K562 (cell line): ENCODE results near the gene CPLX1. TPM values are rescaled to one million over a fixed set of nuclear protein-coding genes. Genes with fewer than 3 reads are reported as not detected.

Experiments used
- HDAC1 ChIP-seq, 2 experiments: fragments of 450-650 bp; IDR thresholded peaks; 2 replicates each; pipeline ENCODE4 v1.6.1; 2016 to 2017; ENCODE audit warnings: inconsistent platforms in 1 of 2, mild to moderate bottlenecking in 1 of 2, moderate library complexity in 1 of 2
- HNRNPUL1 ChIP-seq: fragments of 200-400 bp; formaldehyde crosslinking; IDR thresholded peaks from 2 replicates; pipeline ENCODE4 v1.6.1; 2017; ENCODE audit warnings: low read length
- MXI1 ChIP-seq: IDR thresholded peaks from 2 replicates; pipeline ENCODE4 v1.6.1; 2011; ENCODE audit warnings: low read depth, mild to moderate bottlenecking, improper control_type of control experiment, low read length
- NCOR1 ChIP-seq: fragments of 450-650 bp; IDR thresholded peaks from 2 replicates; pipeline ENCODE4 v1.6.1; 2016; ENCODE audit warnings: mild to moderate bottlenecking, moderate library complexity
- PURB ChIP-seq: sonication (generic); formaldehyde crosslinking; IDR thresholded peaks from 2 replicates; pipeline ENCODE4 v1.9.0; 2021; ENCODE audit warnings: low read depth, mild to moderate bottlenecking, missing genetic modification reagents
- ZBTB11 ChIP-seq, 3 experiments: fragments of 200-800 bp in 1 of 3; fragments of 250-450 bp in 1 of 3; fragments of 450-650 bp in 1 of 3; sonication (Bioruptor Pico) in 1 of 3; sonication (Bioruptor generic) in 1 of 3; formaldehyde crosslinking in 1 of 3; IDR thresholded peaks; 2 replicates each; pipeline versions ENCODE4 v1.6.1 to v1.8.0; 2016 to 2022; ENCODE audit warnings: mild to moderate bottlenecking in 2 of 3, missing genetic modification characterization in 2 of 3, missing compliant biosample characterization in 1 of 3, moderate library complexity in 1 of 3
- ZBTB40 ChIP-seq, 2 experiments: fragments of 450-650 bp in 1 of 2; sonication (generic) in 1 of 2; formaldehyde crosslinking in 1 of 2; IDR thresholded peaks; 2 replicates each; pipeline versions ENCODE4 v1.7.1 to v1.9.0; 2016 to 2022; ENCODE audit warnings: inconsistent platforms in 1 of 2, mild to moderate bottlenecking in 1 of 2, missing genetic modification reagents in 1 of 2
- polyA plus RNA-seq, 8 experiments: library from polyadenylated mRNA; depleted of rRNA in 4 of 8; stranded (reverse) in 5 of 8; unstranded in 3 of 8; fragments of >200 nt; fragmentation: Nextera tagmentation in 2 of 8; fragmentation: Illumina TruSeq in 1 of 8; extraction: Ambion mirVana in 2 of 8; extraction: Trizol in 1 of 8; gene quantifications; 2 replicates each; pipeline versions ENCODE4 v1.2.1 to v1.2.3, GENCODE V29; 2011 to 2014; ENCODE audit warnings: inconsistent platforms in 1 of 8, missing spikeins in 1 of 8
- total RNA-seq, 7 experiments: library from RNA; depleted of rRNA in 6 of 7; stranded (reverse); fragments of >200 nt in 6 of 7; fragmentation: Illumina TruSeq in 2 of 7; extraction: Trizol in 2 of 7; gene quantifications; 2 replicates each; pipeline versions ENCODE4 v1.2.1 to v1.2.3, GENCODE V29; 2011 to 2021; ENCODE audit warnings: low replicate concordance in 1 of 7

The CPLX1 gene
- total and polyA plus RNA-seq, 9 of the 15 experiments (the other 6 are each of a cell fraction or from before 2014, with no cell fraction given) = 0.03 to 3.3 (median 0.17) TPM; not detected in 2

GRCh38 chr4:780716-781492 is 45.0 kb downstream of the CPLX1 start (continued):
- no peak for TF ChIP-seq ZBTB11 (CRISPR knock-in tag; IDR thresholded peaks at IDR 0.05)
- no peak for TF ChIP-seq NCOR1
- TF ChIP-seq ZBTB40 (IDR thresholded peaks at IDR 0.05) = 0 out of 2 replicates have a peak, but pooled peaks have one; percentile 15
- TF ChIP-seq ZBTB40 (CRISPR knock-in tag; IDR thresholded peaks at IDR 0.05) = no peak
- no peak for TF ChIP-seq MXI1
- no peak for TF ChIP-seq HDAC1 (IDR thresholded peaks at IDR 0.05)
- no peak for TF ChIP-seq PURB (CRISPR knock-in tag)
- no peak for TF ChIP-seq HNRNPUL1
